DND-41 (cell line): ENCODE results near the gene FUZ.
A peak's percentile ranks its signal among the peaks of the same experiment; 100 is the strongest.

Experiments used
- ATAC-seq: fragments of 200-7000 bp; cut with Tn5 transposase; 3 replicates; pipeline ENCODE4 v1.9.1; 2021; ENCODE audit warnings: low read depth; ENCODE audit not compliant: insufficient read depth
- DNase-seq: peaks from one replicate; pipeline ENCODE4 v3.0.0-alpha.2; 2020
- H2AFZ ChIP-seq: 2 replicates; pipeline ENCODE4 v1.6.0; 2012; ENCODE audit warnings: low read depth, low read length
- H3K27ac ChIP-seq: 2 replicates; pipeline ENCODE4 v1.5.1; 2012; ENCODE audit warnings: low read length, inconsistent platforms
- H3K27me3 ChIP-seq: fragments of 200-600 bp; sonication (generic); 2 replicates; pipeline ENCODE4 v1.6.0; 2012; ENCODE audit warnings: low read length, mild to moderate bottlenecking, inconsistent platforms; ENCODE audit not compliant: insufficient read depth, poor library complexity
- H3K36me3 ChIP-seq: 2 replicates; pipeline ENCODE4 v1.5.1; 2012; ENCODE audit warnings: low read length, inconsistent platforms; ENCODE audit not compliant: insufficient read depth
- H3K4me1 ChIP-seq: 2 replicates; pipeline ENCODE4 v1.5.1; 2012; ENCODE audit warnings: mild to moderate bottlenecking, low read length; ENCODE audit not compliant: insufficient read depth
- H3K4me2 ChIP-seq: 2 replicates; pipeline ENCODE4 v1.6.0; 2012; ENCODE audit warnings: mild to moderate bottlenecking, moderate library complexity, low read length, inconsistent platforms; ENCODE audit not compliant: insufficient read depth
- H3K4me3 ChIP-seq, 2 experiments: fragments of 200-600 bp in 1 of 2; shearing (Covaris generic) in 1 of 2; 2 replicates each; pipeline ENCODE4 v1.5.1; 2012 to 2016; ENCODE audit warnings: inconsistent platforms in 2 of 2, low read length in 2 of 2, mild to moderate bottlenecking in 2 of 2, low read depth in 1 of 2, moderate library complexity in 1 of 2
- H3K79me2 ChIP-seq: 2 replicates; pipeline ENCODE4 v1.6.0; 2012; ENCODE audit warnings: low read length, inconsistent platforms; ENCODE audit not compliant: insufficient read depth
- H3K9ac ChIP-seq: 2 replicates; pipeline ENCODE4 v1.6.0; 2012; ENCODE audit warnings: low read depth, mild to moderate bottlenecking, inconsistent platforms, low read length, moderate library complexity
- H3K9me3 ChIP-seq: 2 replicates; pipeline ENCODE4 v1.5.1; 2012; ENCODE audit warnings: low read length, moderate library complexity, mild to moderate bottlenecking, inconsistent platforms; ENCODE audit not compliant: insufficient read depth, severe bottlenecking
- H4K20me1 ChIP-seq: 2 replicates; pipeline ENCODE4 v1.6.0; 2012; ENCODE audit warnings: low read length; ENCODE audit not compliant: insufficient read depth
- EZH2 ChIP-seq: IDR thresholded peaks from 3 replicates; pipeline ENCODE4 v1.6.1; 2012; ENCODE audit warnings: borderline replicate concordance, low read depth, mild to moderate bottlenecking, moderate library complexity, low read length, inconsistent platforms; ENCODE audit not compliant: severe bottlenecking
- TF ChIP-seq, protein P1 (sequence below): IDR thresholded peaks from 2 replicates; pipeline ENCODE4 v1.5.1; 2012; ENCODE audit warnings: borderline replicate concordance, low read length, moderate library complexity, mild to moderate bottlenecking; ENCODE audit not compliant: poor library complexity, severe bottlenecking; ENCODE audit errors: extremely low read depth

Gene FUZ

GRCh38 chr19:49761625-49762311 is 51.3 kb downstream of the FUZ start:
- H2AFZ ChIP-seq: peak overlapping the region; percentile 36
- no peak overlapping the region for H3K4me3 ChIP-seq
- H3K4me1 ChIP-seq: peaks cover 11% of the 10 kb centered on the region
- no peak overlapping the region for H3K4me2 ChIP-seq
- H3K79me2 ChIP-seq: no peaks in the 10 kb centered on the region
- no peak overlapping the region for H3K27ac ChIP-seq
- H4K20me1 ChIP-seq: no peaks in the 10 kb centered on the region
- H3K9me3 ChIP-seq: no peaks in the 10 kb centered on the region
- no peak for ATAC-seq
- TF ChIP-seq, protein P1, sequence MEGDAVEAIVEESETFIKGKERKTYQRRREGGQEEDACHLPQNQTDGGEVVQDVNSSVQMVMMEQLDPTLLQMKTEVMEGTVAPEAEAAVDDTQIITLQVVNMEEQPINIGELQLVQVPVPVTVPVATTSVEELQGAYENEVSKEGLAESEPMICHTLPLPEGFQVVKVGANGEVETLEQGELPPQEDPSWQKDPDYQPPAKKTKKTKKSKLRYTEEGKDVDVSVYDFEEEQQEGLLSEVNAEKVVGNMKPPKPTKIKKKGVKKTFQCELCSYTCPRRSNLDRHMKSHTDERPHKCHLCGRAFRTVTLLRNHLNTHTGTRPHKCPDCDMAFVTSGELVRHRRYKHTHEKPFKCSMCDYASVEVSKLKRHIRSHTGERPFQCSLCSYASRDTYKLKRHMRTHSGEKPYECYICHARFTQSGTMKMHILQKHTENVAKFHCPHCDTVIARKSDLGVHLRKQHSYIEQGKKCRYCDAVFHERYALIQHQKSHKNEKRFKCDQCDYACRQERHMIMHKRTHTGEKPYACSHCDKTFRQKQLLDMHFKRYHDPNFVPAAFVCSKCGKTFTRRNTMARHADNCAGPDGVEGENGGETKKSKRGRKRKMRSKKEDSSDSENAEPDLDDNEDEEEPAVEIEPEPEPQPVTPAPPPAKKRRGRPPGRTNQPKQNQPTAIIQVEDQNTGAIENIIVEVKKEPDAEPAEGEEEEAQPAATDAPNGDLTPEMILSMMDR: no peak
- TF ChIP-seq EZH2: no peak
- no peak for DNase-seq
- no peak overlapping the region for H3K9ac ChIP-seq
- no peaks in the 10 kb centered on the region for H3K36me3 ChIP-seq
- no peaks in the 10 kb centered on the region for H3K27me3 ChIP-seq

DNA sequence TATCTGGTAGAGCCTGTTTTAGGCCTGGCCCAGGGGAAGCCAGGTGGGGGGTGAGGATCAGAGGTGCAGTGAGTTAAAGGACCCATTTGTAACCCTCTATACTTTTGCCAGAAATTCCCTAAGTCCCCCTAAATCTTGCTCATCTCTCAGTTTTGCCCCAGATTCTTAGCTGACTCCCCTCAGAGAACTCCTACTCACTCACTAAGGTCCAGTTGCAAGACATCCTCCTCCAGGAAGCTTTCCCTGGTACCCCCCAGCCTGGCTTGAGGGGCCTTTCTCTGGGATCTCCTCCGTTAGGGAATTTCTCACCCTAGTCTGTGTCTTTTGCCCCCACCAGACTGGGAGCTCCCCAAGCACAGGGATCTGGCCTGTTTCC is 51.9 kb downstream of the FUZ start:
- DNase-seq (no peak), ATAC-seq (no peak)
- TF ChIP-seq EZH2: no peak
- TF ChIP-seq, protein P1: no peak
- peak overlapping the region; percentile 36; the same call in 1 of the 2 replicates for H2AFZ ChIP-seq
- no peaks in the 10 kb centered on the region for H4K20me1 ChIP-seq
- H3K79me2 ChIP-seq: no peaks in the 10 kb centered on the region
- H3K9me3 ChIP-seq: no peaks in the 10 kb centered on the region
- no peak overlapping the region for H3K4me2 ChIP-seq
- no peak overlapping the region for H3K4me3 ChIP-seq
- no peaks in the 10 kb centered on the region for H3K36me3 ChIP-seq
- no peak overlapping the region for H3K27ac ChIP-seq
- no peak overlapping the region for H3K9ac ChIP-seq
- no peaks in the 10 kb centered on the region for H3K27me3 ChIP-seq
- peaks cover 10% of the 10 kb centered on the region for H3K4me1 ChIP-seq

GRCh38 chr19:49758292-49758691 is 54.8 kb downstream of the FUZ start:
- no peak overlapping the region for H3K4me3 ChIP-seq
- TF ChIP-seq EZH2: no peak
- TF ChIP-seq, protein P1: no peak
- ATAC-seq (peak; percentile 19; the same call in 1 of the 3 replicates), DNase-seq (no peak)
- no peaks in the 10 kb centered on the region for H3K4me1 ChIP-seq
- no peak overlapping the region for H3K4me2 ChIP-seq
- no peak overlapping the region for H2AFZ ChIP-seq
- no peak overlapping the region for H3K27ac ChIP-seq
- H3K9me3 ChIP-seq: peaks cover 3% of the 10 kb centered on the region
- H3K79me2 ChIP-seq: no peaks in the 10 kb centered on the region
- no peaks in the 10 kb centered on the region for H4K20me1 ChIP-seq
- no peaks in the 10 kb centered on the region for H3K36me3 ChIP-seq
- H3K27me3 ChIP-seq: no peaks in the 10 kb centered on the region
- no peak overlapping the region for H3K9ac ChIP-seq
